Stimulated activated CD8-positive, alpha-beta memory T cell treated with anti-CD3 and anti-CD28 coated beads, Interleukin-7, amount 100 ng/mL, for 1 hour (primary cell): ENCODE data around the gene GJA5.

Experiments
- DNase-seq, 2 donors: peaks; one replicate each; pipeline ENCODE4 v3.0.0-alpha.2; 2020; ENCODE audit warnings: low read depth in 2 of 2

Gene GJA5

GRCh38 chr1:147729315-147729714 is 31.1 kb downstream of the GJA5 start:
- no peak for DNase-seq

GRCh38 chr1:147726168-147726567 is 34.2 kb downstream of the GJA5 start:
- DNase-seq = no peak

- no peak for DNase-seq
These were observed 34.7 kb downstream of the GJA5 start for GRCh38 chr1:147725685-147726084.

- no peak for DNase-seq
These were observed 36.6 kb downstream of the GJA5 start for GRCh38 chr1:147723691-147724323.

- DNase-seq = no peak
These were observed 38.3 kb downstream of the GJA5 start for GRCh38 chr1:147722124-147722523.

- no peak for DNase-seq
These were observed 38.7 kb downstream of the GJA5 start for GRCh38 chr1:147721716-147722115.

- DNase-seq = no peak
These were observed 39.8 kb downstream of the GJA5 start for GRCh38 chr1:147720557-147720956.

GRCh38 chr1:147719711-147720225 is 40.6 kb downstream of the GJA5 start:
- no peak for DNase-seq

- DNase-seq = no peak
These were observed 41.2 kb downstream of the GJA5 start for GRCh38 chr1:147719029-147719698.

- no peak for DNase-seq
These were observed 42.7 kb downstream of the GJA5 start for GRCh38 chr1:147717706-147718097.

- no peak for DNase-seq
These were observed 43.2 kb downstream of the GJA5 start for GRCh38 chr1:147717051-147717705.

GRCh38 chr1:147712605-147713004 is 47.8 kb downstream of the GJA5 start:
- no peak for DNase-seq
